SU-DHL-6 (cell line): Measurements from ENCODE around the gene MARK3.

ENCODE experiments used
- H2AFZ ChIP-seq: fragments of 200-600 bp; sonication (generic); 2 replicates; pipeline ENCODE4 v1.6.1; 2014; ENCODE audit warnings: low read depth, mild to moderate bottlenecking, moderate library complexity, mixed read lengths, antibody characterized with exemption, low read length; ENCODE audit not compliant: severe bottlenecking
- H3F3A ChIP-seq: fragments of 200-600 bp; shearing (Covaris generic); 2 replicates; pipeline ENCODE4 v1.6.0; 2016; ENCODE audit warnings: antibody characterized with exemption, mild to moderate bottlenecking; ENCODE audit not compliant: insufficient read depth
- H3K27ac ChIP-seq: fragments of 200-600 bp; sonication (generic); 2 replicates; pipeline ENCODE4 v1.5.1; 2016; ENCODE audit warnings: low read depth, mild to moderate bottlenecking, low read length, moderate library complexity, mixed read lengths
- H3K27me3 ChIP-seq: fragments of 200-600 bp; sonication (generic), shearing (Covaris generic); 2 replicates; pipeline ENCODE4 v1.6.0; 2014; ENCODE audit warnings: mild to moderate bottlenecking, low read length
- H3K36me3 ChIP-seq: fragments of 200-600 bp; sonication (generic); 2 replicates; pipeline ENCODE4 v1.6.1; 2014; ENCODE audit warnings: mild to moderate bottlenecking, low read length, mixed read lengths
- H3K4me2 ChIP-seq: fragments of 300-600, 200-600 bp; shearing (Covaris generic), sonication (generic); 2 replicates; pipeline ENCODE4 v1.6.0; 2014; ENCODE audit warnings: low read length, low read depth, mild to moderate bottlenecking; ENCODE audit not compliant: poor library complexity, severe bottlenecking
- H3K4me3 ChIP-seq: fragments of 200-600 bp; sonication (generic); 2 replicates; pipeline ENCODE4 v1.5.1; 2014; ENCODE audit warnings: antibody characterized with exemption, low read length, mild to moderate bottlenecking, mixed read lengths; ENCODE audit not compliant: insufficient read depth, poor library complexity, severe bottlenecking
- H3K79me2 ChIP-seq: fragments of 200-600 bp; sonication (generic); 2 replicates; pipeline ENCODE4 v1.6.1; 2014; ENCODE audit warnings: mild to moderate bottlenecking, low read length, moderate library complexity; ENCODE audit not compliant: insufficient read depth
- H3K9ac ChIP-seq: fragments of 200-600 bp; sonication (generic); 2 replicates; pipeline ENCODE4 v1.7.0; 2014; ENCODE audit warnings: mild to moderate bottlenecking, low read length
- H3K9me2 ChIP-seq: fragments of 200-600 bp; sonication (generic); replicated peaks from 2 replicates; pipeline ENCODE4 v1.6.1; 2014; ENCODE audit warnings: low read length; ENCODE audit not compliant: insufficient read depth
- H3K9me3 ChIP-seq: fragments of 200-600 bp; sonication (generic); 2 replicates; pipeline ENCODE4 v1.6.1; 2014; ENCODE audit warnings: low read length, mixed read lengths; ENCODE audit not compliant: insufficient read depth
- H4K20me1 ChIP-seq: fragments of 200-600 bp; sonication (generic); 2 replicates; pipeline ENCODE4 v1.6.1; 2014; ENCODE audit warnings: low read depth, mild to moderate bottlenecking, antibody characterized with exemption, low read length, moderate library complexity, mixed read lengths
- CTCF ChIP-seq: fragments of 200-600 bp; sonication (generic); IDR thresholded peaks from one replicate; pipeline ENCODE4 v1.5.1; 2017; ENCODE audit warnings: antibody characterized with exemption, mild to moderate bottlenecking, low read length, moderate library complexity; ENCODE audit not compliant: insufficient read depth, poor library complexity, severe bottlenecking
- EZH2phosphoT487 ChIP-seq: fragments of 200-600 bp; sonication (generic), shearing (Covaris generic); conservative IDR thresholded peaks from 2 replicates; pipeline ENCODE4 v1.6.1; 2018; ENCODE audit warnings: mild to moderate bottlenecking, antibody characterized with exemption, low read length, moderate library complexity, mixed read lengths

MARK3 gene

GRCh38 chr14:103402695-103403094 is 17.5 kb downstream of the MARK3 start:
- H3K9ac ChIP-seq = no peak overlapping the region
- no peak overlapping the region for H3K4me2 ChIP-seq
- H3K79me2 ChIP-seq = peaks cover 75% of the 10 kb centered on the region
- no peak overlapping the region for H3K4me3 ChIP-seq
- H3F3A ChIP-seq = 0 out of 2 replicates have a peak, but pooled peaks cover 4% of the 10 kb centered on the region
- H4K20me1 ChIP-seq = peaks cover 16% of the 10 kb centered on the region; the same call in 1 of the 2 replicates
- no peaks in the 10 kb centered on the region for H3K27me3 ChIP-seq
- H3K9me3 ChIP-seq = no peaks in the 10 kb centered on the region
- no peak overlapping the region for H2AFZ ChIP-seq
- H3K36me3 ChIP-seq = peaks cover 2% of the 10 kb centered on the region; the same call in 1 of the 2 replicates
- no peaks in the 10 kb centered on the region for H3K9me2 ChIP-seq
- no peak for TF ChIP-seq CTCF
- no peak for TF ChIP-seq EZH2phosphoT487
- no peak overlapping the region for H3K27ac ChIP-seq

GRCh38 chr14:103404032-103404918 is 19.1 kb downstream of the MARK3 start:
- Histone ChIP-seq H3K9ac (0 out of 2 replicates have a peak overlapping the region, but pooled peaks have one; percentile 5), H3K27ac (peak overlapping the region; percentile 8; the same call in 1 of the 2 replicates), H3K36me3 (peaks cover 4% of the 10 kb centered on the region; the same call in 1 of the 2 replicates)

DNA sequence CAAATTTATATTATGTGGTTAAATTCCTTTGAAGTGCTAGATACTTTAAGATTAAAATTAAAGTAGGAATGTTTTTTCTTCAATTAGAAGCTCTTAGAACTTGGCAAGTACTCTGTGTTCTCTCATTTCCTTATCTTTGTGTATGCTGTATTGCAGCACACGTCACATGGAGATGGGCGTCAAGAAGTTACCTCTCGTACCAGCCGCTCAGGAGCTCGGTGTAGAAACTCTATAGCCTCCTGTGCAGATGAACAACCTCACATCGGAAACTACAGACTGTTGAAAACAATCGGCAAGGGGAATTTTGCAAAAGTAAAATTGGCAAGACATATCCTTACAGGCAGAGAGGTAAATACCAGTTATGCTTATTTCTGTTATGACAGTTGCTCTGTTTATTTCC is 19.7 kb downstream of the MARK3 start:
- Histone ChIP-seq H4K20me1 (peaks cover 14% of the 10 kb centered on the region), H3K27me3 (no peaks in the 10 kb centered on the region), H3K4me2 (no peak overlapping the region), H3K4me3 (no peak overlapping the region), H3F3A (0 out of 2 replicates have a peak, but pooled peaks cover 7% of the 10 kb centered on the region), H3K79me2 (peaks cover 68% of the 10 kb centered on the region), H3K9me2 (no peaks in the 10 kb centered on the region), H2AFZ (no peak overlapping the region), H3K9me3 (no peaks in the 10 kb centered on the region), H3K36me3 (peaks cover 7% of the 10 kb centered on the region; the same call in 1 of the 2 replicates), H3K9ac (no peak overlapping the region), H3K27ac (no peak overlapping the region)
- TF ChIP-seq EZH2phosphoT487 (no peak), CTCF (no peak)

More at GRCh38 chr14:103404032-103404918, 19.1 kb downstream of the MARK3 start:
- Histone ChIP-seq H3K9me2 (no peaks in the 10 kb centered on the region), H4K20me1 (peaks cover 9% of the 10 kb centered on the region; the same call in 1 of the 2 replicates), H3K4me2 (peak overlapping the region; percentile 47), H3F3A (0 out of 2 replicates have a peak, but pooled peaks cover 4% of the 10 kb centered on the region), H3K79me2 (peaks cover 68% of the 10 kb centered on the region), H3K9me3 (no peaks in the 10 kb centered on the region), H3K4me3 (no peak overlapping the region), H3K27me3 (no peaks in the 10 kb centered on the region), H2AFZ (no peak overlapping the region)
- TF ChIP-seq EZH2phosphoT487 (no peak), CTCF (no peak)
